ENCODE measurements around the gene C6orf141.
"Not testable (repeated sequence)": the region's sequence is repeated elsewhere in the genome, so short reads cannot be mapped to it uniquely, and the experiment has no call there.

The C6orf141 gene

DNA sequence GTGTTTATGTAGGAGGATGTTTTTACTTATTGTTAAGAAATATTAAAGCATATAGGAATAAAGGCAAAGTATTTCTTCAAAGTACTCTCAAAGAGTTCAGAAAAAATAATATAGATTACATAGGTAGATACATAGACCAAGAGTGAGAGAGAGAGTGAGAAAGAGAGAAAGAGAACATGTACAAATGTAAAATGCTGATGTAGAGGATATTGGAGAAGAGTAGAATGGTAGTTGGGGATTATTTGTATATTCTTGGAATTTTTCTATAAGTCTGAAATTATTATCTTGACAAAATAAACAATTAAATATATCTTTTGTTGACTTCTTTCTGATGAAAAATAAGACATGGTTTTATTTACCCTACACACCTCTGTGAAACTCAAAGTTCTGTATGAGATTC, 29.2 kb downstream of the C6orf141 start:
- DNase-seq (ENCODE audit: low spot score): no peak

DNA sequence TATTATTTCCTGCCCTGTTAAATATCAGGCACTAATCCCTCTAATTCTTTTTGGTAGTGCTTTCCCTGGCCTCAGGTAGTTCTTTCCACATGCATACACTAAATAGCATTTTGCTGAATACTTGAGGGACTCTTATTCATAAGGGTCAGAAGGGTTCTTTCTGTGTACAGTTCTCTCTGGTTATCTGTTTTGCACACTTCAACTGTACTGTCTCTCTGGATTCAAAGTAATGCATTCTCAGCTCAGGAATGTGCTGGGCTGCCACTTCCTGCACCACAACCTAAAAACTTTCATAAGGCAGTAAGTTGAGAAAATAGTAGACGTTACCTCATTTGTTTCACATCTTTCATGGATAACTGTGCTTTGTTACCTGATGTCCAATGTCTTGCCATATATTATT, 32.1 kb downstream of the C6orf141 start:
- peak; percentile 5 for DNase-seq (ENCODE audit: low spot score)

DNA sequence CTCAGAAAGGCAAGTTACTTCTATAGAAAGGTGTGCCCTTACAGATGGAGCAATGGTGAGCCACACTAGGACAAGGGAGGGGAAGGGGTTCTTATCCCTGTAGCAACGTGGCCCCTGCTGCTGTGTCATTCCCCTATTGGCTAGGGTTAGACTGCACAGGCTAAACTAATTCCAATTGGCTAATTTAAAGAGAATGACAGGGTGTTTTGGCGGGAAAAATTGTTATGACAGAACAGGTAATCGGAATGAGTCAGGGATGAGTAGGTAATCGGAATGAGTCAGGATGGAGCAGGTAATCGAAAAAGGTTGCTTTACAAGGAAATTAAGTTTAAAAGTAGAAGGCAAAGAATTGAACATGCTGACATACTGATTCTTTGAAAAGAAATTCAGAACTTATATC, 36.8 kb downstream of the C6orf141 start:
- not testable (repeated sequence) for DNase-seq (ENCODE audit: low spot score)
